MCF 10A (cell line): ENCODE data around the gene APBB2. TPM values are rescaled to one million over a fixed set of nuclear protein-coding genes. Genes with fewer than 3 reads are reported as not detected.

Experiments
- BruUV-seq: library from RNA; stranded (reverse); fragments of 400-500 nt; replicated peaks from 2 replicates; lab custom pipeline; 2021; lab: Mats Ljungman, UMichigan
- CTCF ChIA-PET: fragments of 300-600 bp; sonication (Branson Sonifier 250); formaldehyde crosslinking; extraction: SDS; loops from one replicate; lab custom pipeline; 2021; ENCODE audit warnings: antibody characterized with exemption, inconsistent platforms; lab: Yijun Ruan, JAX
- POLR2A ChIA-PET: fragments of 300-600, 350-650 bp; sonication (Branson Sonifier 250); formaldehyde crosslinking; extraction: SDS; loops from one replicate; lab custom pipeline; 2020; ENCODE audit warnings: antibody characterized with exemption, inconsistent platforms; lab: Yijun Ruan, JAX
- DNase-seq: peaks from one replicate; pipeline ENCODE4 v3.0.0-alpha.2; 2018; ENCODE audit not compliant: unreplicated experiment
- H3K27ac Mint-ChIP-seq: one replicate; pipeline ENCODE4 v1.8.0; 2022; ENCODE audit warnings: mild to moderate bottlenecking, low read depth, mixed read lengths; ENCODE audit not compliant: unreplicated experiment
- H3K27me3 Mint-ChIP-seq: one replicate; pipeline ENCODE4 v1.8.0; 2022; ENCODE audit warnings: mixed read lengths; ENCODE audit not compliant: insufficient read depth, unreplicated experiment
- H3K36me3 Mint-ChIP-seq: one replicate; pipeline ENCODE4 v1.8.0; 2022; ENCODE audit warnings: mild to moderate bottlenecking, moderate library complexity, mixed read lengths; ENCODE audit not compliant: insufficient read depth, unreplicated experiment
- H3K4me1 Mint-ChIP-seq: one replicate; pipeline ENCODE4 v1.8.0; 2022; ENCODE audit warnings: mixed read lengths; ENCODE audit not compliant: insufficient read depth, unreplicated experiment
- H3K4me3 Mint-ChIP-seq: one replicate; pipeline ENCODE4 v1.8.0; 2022; ENCODE audit warnings: mild to moderate bottlenecking, moderate library complexity, mixed read lengths; ENCODE audit not compliant: unreplicated experiment
- H3K9me3 Mint-ChIP-seq: one replicate; pipeline ENCODE4 v1.8.0; 2022; ENCODE audit warnings: mixed read lengths; ENCODE audit not compliant: unreplicated experiment
- CTCF ChIP-seq: fragments of 200-600 bp; IDR thresholded peaks from one replicate; pipeline ENCODE4 v1.8.0; 2022; ENCODE audit warnings: antibody characterized with exemption, mild to moderate bottlenecking; ENCODE audit not compliant: unreplicated experiment
- intact Hi-C: fragments of 100-400 bp; cut with micrococcal nuclease; formaldehyde crosslinking; loops from 2 replicates; pipeline ENCODE4 v1.14.1; 2022
- total RNA-seq: library from RNA; stranded (reverse); gene quantifications from 2 replicates; pipeline ENCODE4 v1.2.3, GENCODE V29; 2022

The APBB2 gene
- total RNA-seq, 1 experiment from 2014 or later: 201 TPM

GRCh38 chr4:40874901-40875300 lies 339.4 kb downstream of the APBB2 start:
- H3K4me1 Mint-ChIP-seq: no peaks in the 10 kb centered on the region
- peaks cover 79% of the 10 kb centered on the region for H3K36me3 Mint-ChIP-seq
- POLR2A ChIA-PET: no interaction called here
- intact Hi-C loops: no loop called here
- CTCF ChIA-PET: interaction anchor here (0.7 kb wide), 1 partner anchor 103 kb away, joined by 3 read pairs; no protein-coding TSS in a partner anchor
- no peak for DNase-seq
- no peak for TF ChIP-seq CTCF
- H3K27me3 Mint-ChIP-seq: no peaks in the 10 kb centered on the region
- H3K27ac Mint-ChIP-seq: no peak overlapping the region
- BruUV-seq: no TSS peak
- H3K9me3 Mint-ChIP-seq: no peaks in the 10 kb centered on the region
- no peak overlapping the region for H3K4me3 Mint-ChIP-seq

GRCh38 chr4:40874331-40874730 lies 340.0 kb downstream of the APBB2 start:
- ChIA-PET POLR2A (no interaction called here), CTCF (interaction anchor here (0.5 kb wide), 1 partner anchor 25 kb away, joined by 3 read pairs; no protein-coding TSS in a partner anchor)
- no peak for DNase-seq
- no peak for TF ChIP-seq CTCF
- Mint-ChIP-seq H3K36me3 (peaks cover 76% of the 10 kb centered on the region), H3K27me3 (no peaks in the 10 kb centered on the region), H3K4me1 (no peaks in the 10 kb centered on the region), H3K4me3 (no peak overlapping the region), H3K27ac (no peak overlapping the region), H3K9me3 (no peaks in the 10 kb centered on the region)
- BruUV-seq: no TSS peak
- intact Hi-C loops: no loop called here

- Mint-ChIP-seq H3K36me3 (peaks cover 76% of the 10 kb centered on the region), H3K9me3 (no peaks in the 10 kb centered on the region), H3K27ac (peak overlapping the region; percentile 11), H3K4me3 (no peak overlapping the region), H3K27me3 (no peaks in the 10 kb centered on the region), H3K4me1 (no peaks in the 10 kb centered on the region)
- intact Hi-C loops: no loop called here
- no peak for DNase-seq
- ChIA-PET POLR2A (no interaction called here), CTCF (interaction anchor here (0.6 kb wide), 1 partner anchor 638 kb away, joined by 3 read pairs; no protein-coding TSS in a partner anchor)
- BruUV-seq: no TSS peak
- TF ChIP-seq CTCF: no peak
Observed at GRCh38 chr4:40871695-40872250, 342.6 kb downstream of the APBB2 start.

GRCh38 chr4:40870150-40870549 lies 344.2 kb downstream of the APBB2 start:
- no peak for DNase-seq
- intact Hi-C loops: no loop called here
- peaks cover 10% of the 10 kb centered on the region for H3K4me1 Mint-ChIP-seq
- ChIA-PET CTCF (interaction anchor here (1.0 to 1.4 kb wide), 2 partner anchors 9 to 29 kb away, joined by 3 to 4 read pairs; no protein-coding TSS in a partner anchor), POLR2A (no interaction called here)
- peak overlapping the region; percentile 28 for H3K27ac Mint-ChIP-seq
- H3K4me3 Mint-ChIP-seq: no peak overlapping the region
- TF ChIP-seq CTCF: no peak
- H3K9me3 Mint-ChIP-seq: no peaks in the 10 kb centered on the region
- peaks cover 82% of the 10 kb centered on the region for H3K36me3 Mint-ChIP-seq
- H3K27me3 Mint-ChIP-seq: no peaks in the 10 kb centered on the region
- BruUV-seq: no TSS peak
